GM13977 (cell line): ENCODE data around the gene MACROD2.

ENCODE experiments used
- DNase-seq: peaks from one replicate; pipeline ENCODE4 v3.0.0; 2012; ENCODE audit warnings: low spot score
- CTCF ChIP-seq: IDR thresholded peaks from 2 replicates; pipeline ENCODE4 v1.5.1; 2012; ENCODE audit warnings: mild to moderate bottlenecking, control low read depth; ENCODE audit not compliant: insufficient read depth; ENCODE audit errors: extremely low read depth, missing control alignments
- in situ Hi-C: fragments of 300-500 bp; cut with MboI; formaldehyde crosslinking; loops from one replicate; pipeline ENCODE4 v1.12.0; 2022; ENCODE audit warnings: low sequenced_read_pairs, low pct_unique_long_range_greater_than_20kb, mixed read lengths, inconsistent platforms; ENCODE audit not compliant: unreplicated experiment

MACROD2 gene

DNA sequence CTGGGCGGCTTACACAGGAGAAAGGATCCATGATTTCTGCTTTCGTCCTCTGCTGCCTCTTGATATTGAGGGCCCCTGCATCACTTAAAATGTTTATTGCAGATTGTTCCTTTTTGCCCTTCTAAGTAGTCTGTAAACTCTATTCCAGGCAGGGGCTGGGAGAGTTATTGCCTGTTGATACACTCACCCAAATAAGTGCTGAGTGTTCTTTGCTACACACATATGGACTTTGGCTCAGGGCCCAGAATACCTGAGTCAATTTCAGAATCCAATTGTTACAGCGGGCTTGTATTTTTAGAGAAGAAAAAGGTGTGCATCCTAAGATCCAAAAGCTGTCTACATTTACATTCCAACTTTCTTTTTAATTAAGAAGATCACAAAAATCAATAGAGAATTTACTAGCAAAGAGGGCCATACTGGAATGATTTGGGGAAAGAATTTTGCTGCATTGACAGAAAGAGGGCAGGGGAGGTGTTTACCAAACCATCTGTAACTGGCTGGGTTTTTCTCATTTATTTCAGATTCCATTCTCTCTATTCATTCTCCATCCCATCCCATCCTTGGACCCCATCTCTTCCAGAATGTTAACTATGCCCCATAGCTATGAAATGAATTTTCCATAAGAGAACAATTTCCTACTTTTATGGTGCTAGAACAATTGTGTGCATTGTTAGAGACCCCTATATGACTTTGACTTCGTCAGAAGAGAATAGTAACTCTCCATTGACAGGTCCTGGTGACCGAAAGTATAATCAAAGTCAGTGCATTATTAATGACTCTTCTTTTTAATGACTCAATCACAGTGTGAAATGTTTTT, 1302.0 kb downstream of the MACROD2 start:
- DNase-seq = no peak
- in situ Hi-C loops = no loop called here
- no peak for TF ChIP-seq CTCF

DNA sequence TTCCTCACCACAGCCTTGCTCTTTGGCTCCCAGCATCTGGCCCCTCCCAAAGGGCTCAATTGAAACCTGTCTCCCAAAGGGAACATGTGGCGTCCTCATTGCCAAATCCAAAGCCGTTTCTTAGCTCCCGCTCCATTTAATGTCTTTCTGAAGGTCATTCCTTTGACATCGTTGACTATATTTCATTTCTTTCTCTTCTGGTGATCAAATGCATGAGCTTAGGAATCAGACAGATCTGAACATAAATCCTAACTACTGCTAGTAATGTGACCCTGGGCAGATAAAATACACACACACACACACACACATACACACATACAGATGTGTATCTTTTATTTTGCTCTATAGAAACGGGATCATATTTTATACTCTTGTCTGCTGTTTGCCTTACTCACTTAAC, 1306.8 kb downstream of the MACROD2 start:
- no peak for DNase-seq
- in situ Hi-C loops = no loop called here
- no peak for TF ChIP-seq CTCF

GRCh38 chr20:15310361-15310760, 1315.0 kb downstream of the MACROD2 start:
- in situ Hi-C loops = no loop called here
- no peak for TF ChIP-seq CTCF
- no peak for DNase-seq

- DNase-seq = no peak
- TF ChIP-seq CTCF = no peak
- in situ Hi-C loops = no loop called here
Measured at GRCh38 chr20:15316556-15316955, 1321.2 kb downstream of the MACROD2 start.

GRCh38 chr20:15317546-15318232, 1322.4 kb downstream of the MACROD2 start:
- TF ChIP-seq CTCF = no peak
- in situ Hi-C loops = no loop called here
- peak; percentile 7 for DNase-seq

DNA sequence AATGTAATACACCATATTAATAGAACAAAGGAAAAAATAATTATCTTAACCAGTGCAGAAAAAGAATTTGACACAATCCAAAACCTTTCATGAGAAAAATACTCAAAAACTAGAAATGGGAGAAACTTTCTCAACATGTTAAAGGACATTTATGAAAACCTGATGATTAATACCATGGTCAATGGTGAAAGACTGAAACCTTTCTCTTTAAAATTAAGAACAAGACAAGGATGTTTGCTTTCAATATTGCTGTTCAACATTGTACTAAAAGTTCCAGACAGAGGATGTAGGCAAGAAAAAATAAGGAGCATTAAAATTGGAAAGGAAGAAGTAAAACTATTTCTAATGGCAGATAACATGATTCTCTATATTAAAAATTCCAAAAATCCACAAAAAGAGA, 1323.4 kb downstream of the MACROD2 start:
- DNase-seq = no peak
- in situ Hi-C loops = no loop called here
- no peak for TF ChIP-seq CTCF
